ENCODE measurements around the gene S100A1. TPM values are rescaled to one million over a fixed set of nuclear protein-coding genes. Genes with fewer than 3 reads are reported as not detected.
A peak's percentile ranks its signal among the peaks of the same experiment; 100 is the strongest.

S100A1 gene
- total and polyA plus RNA-seq, 2 of the 8 experiments (the other 6 are each of a cell fraction or from before 2014, with no cell fraction given): 2.0 TPM; not detected in 1

DNA sequence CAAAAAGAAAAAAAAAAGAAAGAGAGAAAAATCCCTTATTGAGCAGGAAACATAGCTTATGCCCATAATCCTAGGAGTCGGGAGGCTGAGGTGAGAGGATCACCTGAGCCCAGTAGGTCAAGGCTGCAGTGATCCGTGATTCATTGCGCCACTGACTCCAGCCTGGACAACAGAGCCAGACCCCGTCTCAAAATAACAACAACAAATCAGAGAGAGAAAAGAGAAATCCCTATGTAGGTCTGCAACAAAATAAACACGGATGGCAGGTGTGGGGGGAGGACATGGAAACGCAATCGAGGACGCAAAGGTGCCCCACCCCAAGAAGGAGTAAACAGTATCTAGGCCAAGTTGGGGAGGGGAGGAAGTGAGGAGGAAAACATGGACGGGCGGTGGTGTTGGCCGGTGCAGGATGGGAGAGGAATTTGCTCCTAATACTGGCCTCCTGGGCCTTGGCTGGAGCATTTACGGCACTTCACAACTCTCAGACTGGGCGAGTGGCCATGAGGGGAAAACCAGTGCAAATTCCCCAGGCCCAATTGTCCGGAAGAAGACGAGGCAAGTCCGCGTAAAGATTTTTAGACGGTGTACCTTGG is 5.0 kb downstream of the S100A1 start:
- WGBS, 2 experiments (ENCODE audit: extremely low coverage in 1 of 2, insufficient coverage in 1 of 2, insufficient read length in 1 of 2, insufficient replicate concordance in 2 of 2, low coverage in 1 of 2, low lambda C conversion rate in 2 of 2, missing lambda C conversion rate in 1 of 2): 72% methylated on average over 18 of the region's 18 CpGs; no CpG with 5 or more reads in 1 of the 2 experiments
- peaks cover 0 to 1% of the 10 kb centered on the region in 2 experiments for H4K20me1 ChIP-seq (replicated peaks in 1 of 2; ENCODE audit: control insufficient read depth in 1 of 2, insufficient read depth in 2 of 2, low read length in 2 of 2)
- no peaks in the 10 kb centered on the region for H3K27me3 ChIP-seq (replicated peaks in 1 of 4; ENCODE audit: control insufficient read depth in 3 of 4, extremely low read depth in 1 of 4, insufficient read depth in 3 of 4, low read length in 3 of 4)
- peak overlapping the region; percentile 33 to 71; a peak in 3 of 4 replicates for H3K4me2 ChIP-seq (ENCODE audit: insufficient read depth in 1 of 2, low read depth in 2 of 2, low read length in 2 of 2)
- H3K9ac ChIP-seq (replicated peaks in 1 of 4; ENCODE audit: extremely low read depth in 1 of 4, low read depth in 3 of 4, low read length in 3 of 4): no peak overlapping the region; a peak in 1 of 7 replicates
- H2BK15ac ChIP-seq (ENCODE audit: low read length): no peak overlapping the region
- H3K79me1 ChIP-seq (ENCODE audit: low read depth, low read length): no peaks in the 10 kb centered on the region
- CTCF ChIA-PET (ENCODE audit: partially characterized antibody): interaction anchor here (0.8 to 2.9 kb wide), 6 partner anchors 13 to 98 kb away, joined by 3 to 13 read pairs (median 4); partner anchors contain the start of gene S100A6
- FAIRE-seq (no peak), DNase-seq (ENCODE audit: low read depth in 1 of 2, low spot score in 2 of 2) (no peak)
- H2BK5ac ChIP-seq (ENCODE audit: low read depth, low read length): peak overlapping the region; percentile 61
- no peak overlapping the region for H2BK120ac ChIP-seq (replicated peaks; ENCODE audit: low read depth, low read length)
- H3K4ac ChIP-seq (replicated peaks; ENCODE audit: insufficient read length, low read depth, low read length): no peak overlapping the region
- no peak overlapping the region for H2BK20ac ChIP-seq (ENCODE audit: low read length)
- TF ChIP-seq HDAC2 (IDR thresholded peaks at IDR 0.05; ENCODE audit: borderline replicate concordance in 1 of 2, low read depth in 2 of 2, low read length in 2 of 2): 0 out of 4 replicates have a peak, but pooled peaks of 1 of the 2 experiments have one; percentile 10
- no peak for TF ChIP-seq POLR2A (IDR thresholded peaks at IDR 0.05; ENCODE audit: control extremely low read depth in 1 of 2, low read depth in 2 of 2, low read length in 2 of 2)
- TF ChIP-seq KDM1A (IDR thresholded peaks at IDR 0.05; ENCODE audit: borderline replicate concordance, low read length): peak; percentile 55; the same call in 1 of the 2 replicates
- no peak for TF ChIP-seq RFX5 (IDR thresholded peaks at IDR 0.05; ENCODE audit: borderline replicate concordance, low read depth, low read length)
- no peak overlapping the region for H3K14ac ChIP-seq (ENCODE audit: insufficient read length)
- no peaks in the 10 kb centered on the region; the same call in 1 of the 2 replicates for H3K23me2 ChIP-seq (ENCODE audit: low read depth, low read length)
- POLR2A ChIA-PET (ENCODE audit: partially characterized antibody): interaction anchor here (0.8 to 15.6 kb wide), 36 partner anchors 9 to 587 kb away, joined by 3 to 261 read pairs (median 5); partner anchors contain the start of genes CRTC2, ILF2, INTS3 and S100A14
- H4K91ac ChIP-seq (replicated peaks; ENCODE audit: insufficient read length, low read length): no peak overlapping the region
- H3K56ac ChIP-seq (replicated peaks; ENCODE audit: insufficient read length, low read depth, low read length): no peak overlapping the region
- no peak overlapping the region; the same call in 1 of the 2 replicates for H2BK12ac ChIP-seq (ENCODE audit: low read depth, low read length)
- no peaks in the 10 kb centered on the region for H3K9me3 ChIP-seq (ENCODE audit: insufficient read depth in 2 of 2, low read depth in 1 of 2, low read length in 1 of 2)
- H3K18ac ChIP-seq (ENCODE audit: extremely low read depth, low read length): peak overlapping the region; percentile 56; the same call in 1 of the 2 replicates
- peaks cover 19 to 25% (median 22%) of the 10 kb centered on the region in 4 experiments for H3K36me3 ChIP-seq (ENCODE audit: control insufficient read depth in 2 of 4, insufficient read depth in 4 of 4, low read length in 3 of 4)
- H3K79me2 ChIP-seq (ENCODE audit: control insufficient read depth in 1 of 2, insufficient read depth in 2 of 2, low read length in 2 of 2): peaks cover 0 to 36% of the 10 kb centered on the region in 2 experiments; a peak in 3 of 4 replicates
- peak overlapping the region in 3 of 4 experiments; percentile 21 to 97 (median 34); a peak in 5 of 8 replicates for H3K4me3 ChIP-seq (ENCODE audit: extremely low read depth in 1 of 4, insufficient read depth in 2 of 4, low read depth in 3 of 4, low read length in 4 of 4)
- H3K4me1 ChIP-seq (replicated peaks in 1 of 4; ENCODE audit: control insufficient read depth in 3 of 4, insufficient read depth in 4 of 4, low read length in 3 of 4): peaks cover 0 to 12% (median 5%) of the 10 kb centered on the region in 4 experiments; a peak in 5 of 7 replicates
- H2AK5ac ChIP-seq (ENCODE audit: low read depth, low read length): peak overlapping the region; percentile 77; the same call in 1 of the 2 replicates
- no peak overlapping the region for H3K23ac ChIP-seq (ENCODE audit: insufficient read length)
- peak overlapping the region; percentile 30; the same call in 1 of the 2 replicates for H2AFZ ChIP-seq (ENCODE audit: low read length)
- peak overlapping the region; percentile 41 for H4K5ac ChIP-seq (ENCODE audit: insufficient read length, low read depth, low read length)
- peak overlapping the region; percentile 84; the same call in 1 of the 2 replicates for H4K8ac ChIP-seq (ENCODE audit: extremely low read depth, insufficient read depth, low read length)
- H3K27ac ChIP-seq (ENCODE audit: low read depth, low read length): no peak overlapping the region

All from H1 (cell line).